BE2C (cell line): Measurements from ENCODE around the gene XYLT1.

Experiments
- DNase-seq: peaks from one replicate; pipeline ENCODE4 v3.0.0-alpha.2; 2020
- H3K27me3 ChIP-seq: fragments of 250-450 bp; sonication (Bioruptor Pico); 2 replicates; pipeline ENCODE4 v1.5.1; 2020; ENCODE audit warnings: mild to moderate bottlenecking
- H3K36me3 ChIP-seq: fragments of 250-450 bp; sonication (Bioruptor Pico); 2 replicates; pipeline ENCODE4 v1.5.1; 2020; ENCODE audit warnings: mild to moderate bottlenecking
- H3K4me1 ChIP-seq: fragments of 250-450 bp; sonication (Bioruptor Pico); 2 replicates; pipeline ENCODE4 v1.5.1; 2020
- H3K4me3 ChIP-seq: 2 replicates; pipeline ENCODE4 v1.5.1; 2011; ENCODE audit warnings: low read depth, low read length
- H3K9me3 ChIP-seq: fragments of 250-450 bp; sonication (Bioruptor Pico); 2 replicates; pipeline ENCODE4 v1.5.1; 2020
- CTCF ChIP-seq: IDR thresholded peaks from 2 replicates; pipeline ENCODE4 v1.5.1; 2012; ENCODE audit warnings: mild to moderate bottlenecking, low read depth, low read length

The XYLT1 gene

GRCh38 chr16:17271687-17272086, 199.1 kb downstream of the XYLT1 start:
- H3K27me3 ChIP-seq, result no peaks in the 10 kb centered on the region
- no peaks in the 10 kb centered on the region for H3K36me3 ChIP-seq
- H3K4me3 ChIP-seq, result no peak overlapping the region
- peaks cover 3% of the 10 kb centered on the region; the same call in 1 of the 2 replicates for H3K4me1 ChIP-seq
- DNase-seq, result peak; percentile 67
- H3K9me3 ChIP-seq, result no peaks in the 10 kb centered on the region
- no peak for TF ChIP-seq CTCF

GRCh38 chr16:17270683-17271109, 200.1 kb downstream of the XYLT1 start:
- Histone ChIP-seq H3K9me3 (no peaks in the 10 kb centered on the region), H3K4me1 (peaks cover 3% of the 10 kb centered on the region; the same call in 1 of the 2 replicates), H3K27me3 (no peaks in the 10 kb centered on the region), H3K4me3 (no peak overlapping the region), H3K36me3 (no peaks in the 10 kb centered on the region)
- TF ChIP-seq CTCF, result no peak
- DNase-seq, result no peak

GRCh38 chr16:17270111-17270510, 200.6 kb downstream of the XYLT1 start:
- no peaks in the 10 kb centered on the region for H3K9me3 ChIP-seq
- DNase-seq, result no peak
- H3K4me3 ChIP-seq, result no peak overlapping the region
- H3K36me3 ChIP-seq, result no peaks in the 10 kb centered on the region
- peaks cover 3% of the 10 kb centered on the region; the same call in 1 of the 2 replicates for H3K4me1 ChIP-seq
- H3K27me3 ChIP-seq, result no peaks in the 10 kb centered on the region
- TF ChIP-seq CTCF, result no peak

- Histone ChIP-seq H3K27me3 (no peaks in the 10 kb centered on the region), H3K9me3 (no peaks in the 10 kb centered on the region), H3K4me1 (peaks cover 3% of the 10 kb centered on the region; the same call in 1 of the 2 replicates), H3K4me3 (no peak overlapping the region), H3K36me3 (no peaks in the 10 kb centered on the region)
- TF ChIP-seq CTCF, result no peak
- DNase-seq, result no peak
These were observed 201.3 kb downstream of the XYLT1 start for GRCh38 chr16:17269439-17269838.

GRCh38 chr16:17266608-17267313, 204.0 kb downstream of the XYLT1 start:
- Histone ChIP-seq H3K27me3 (no peaks in the 10 kb centered on the region), H3K36me3 (no peaks in the 10 kb centered on the region), H3K9me3 (no peaks in the 10 kb centered on the region), H3K4me3 (no peak overlapping the region), H3K4me1 (peaks cover 3% of the 10 kb centered on the region; the same call in 1 of the 2 replicates)
- TF ChIP-seq CTCF, result no peak
- no peak for DNase-seq

GRCh38 chr16:17265154-17265553, 205.6 kb downstream of the XYLT1 start:
- no peaks in the 10 kb centered on the region for H3K9me3 ChIP-seq
- no peaks in the 10 kb centered on the region for H3K4me1 ChIP-seq
- H3K27me3 ChIP-seq, result no peaks in the 10 kb centered on the region
- DNase-seq, result no peak
- no peak overlapping the region for H3K4me3 ChIP-seq
- TF ChIP-seq CTCF, result no peak
- no peaks in the 10 kb centered on the region for H3K36me3 ChIP-seq
